Stimulated activated CD8-positive, alpha-beta memory T cell treated with anti-CD3 and anti-CD28 coated beads, Interleukin-7, amount 100 ng/mL, for 1 hour (primary cell): ENCODE results near the gene HDAC3.

Source experiments
- DNase-seq, 2 donors: peaks; one replicate each; pipeline ENCODE4 v3.0.0-alpha.2; 2020; ENCODE audit warnings: low read depth in 2 of 2

HDAC3 gene

DNA sequence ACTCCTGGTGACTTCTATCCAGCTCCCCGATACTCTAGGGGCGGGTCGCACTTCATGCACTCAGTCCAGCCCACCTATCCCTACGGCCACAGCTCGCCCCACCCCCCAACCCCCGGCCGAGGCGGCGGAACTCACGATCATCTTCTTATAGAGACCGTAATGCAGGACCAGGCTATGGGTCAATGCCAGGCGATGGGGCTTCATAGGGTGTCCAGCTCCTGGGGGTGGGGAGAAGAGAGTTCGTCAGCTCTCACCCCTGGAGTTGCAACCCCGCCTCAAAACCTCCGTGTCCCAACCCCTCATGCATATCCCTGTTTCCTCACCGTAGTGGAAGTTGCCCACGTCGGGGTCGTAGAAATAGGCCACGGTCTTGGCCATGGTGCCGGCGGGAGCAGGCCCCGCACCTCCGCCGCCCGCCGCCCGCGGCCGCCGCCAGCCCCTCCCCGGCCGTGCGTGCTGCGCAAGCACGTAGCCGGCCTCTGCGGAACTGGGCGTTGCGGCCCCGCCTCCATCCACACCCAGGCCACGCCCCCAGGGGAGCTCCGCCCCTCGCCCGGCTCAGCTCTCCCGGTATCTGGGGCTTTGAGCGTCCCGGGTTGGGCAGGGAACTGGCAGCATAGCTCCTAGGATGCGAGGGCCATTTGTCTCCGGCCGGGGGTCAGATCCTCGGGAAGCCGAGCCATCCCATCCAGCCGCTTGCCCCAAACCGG lies at the start of gene HDAC3, which contains the start of gene RELL2:
Gene HDAC3, minus strand, starts transcription at position 437 of the 710 bp plus-strand sequence. Its CDS starts 59 bp downstream, at position 378.
Gene RELL2, plus strand, starts transcription at position 585 of the 710 bp plus-strand sequence. CDS start 1,229 bp downstream, outside the sequence.
- DNase-seq = peak; percentile 88 to 93

DNA sequence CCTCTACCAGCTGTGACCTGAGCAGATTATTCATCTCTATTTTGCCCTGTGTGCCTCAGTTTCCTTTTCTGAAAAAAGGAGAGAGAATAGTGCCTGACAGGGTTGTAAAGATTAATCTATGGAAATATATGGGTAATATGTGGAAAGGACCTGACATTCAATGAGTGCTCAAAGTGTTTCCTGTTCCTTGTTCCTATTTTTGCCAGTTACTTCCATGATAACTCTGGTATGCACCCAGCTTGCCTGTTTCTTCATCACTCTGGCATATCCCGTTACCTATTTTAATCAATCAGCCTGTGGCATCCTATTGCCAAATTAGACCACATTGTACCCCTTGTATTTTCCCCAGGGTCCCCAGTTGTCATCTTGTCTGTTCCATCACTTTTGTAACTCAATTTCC lies 48.9 kb upstream of the HDAC3 start:
- no peak for DNase-seq

DNA sequence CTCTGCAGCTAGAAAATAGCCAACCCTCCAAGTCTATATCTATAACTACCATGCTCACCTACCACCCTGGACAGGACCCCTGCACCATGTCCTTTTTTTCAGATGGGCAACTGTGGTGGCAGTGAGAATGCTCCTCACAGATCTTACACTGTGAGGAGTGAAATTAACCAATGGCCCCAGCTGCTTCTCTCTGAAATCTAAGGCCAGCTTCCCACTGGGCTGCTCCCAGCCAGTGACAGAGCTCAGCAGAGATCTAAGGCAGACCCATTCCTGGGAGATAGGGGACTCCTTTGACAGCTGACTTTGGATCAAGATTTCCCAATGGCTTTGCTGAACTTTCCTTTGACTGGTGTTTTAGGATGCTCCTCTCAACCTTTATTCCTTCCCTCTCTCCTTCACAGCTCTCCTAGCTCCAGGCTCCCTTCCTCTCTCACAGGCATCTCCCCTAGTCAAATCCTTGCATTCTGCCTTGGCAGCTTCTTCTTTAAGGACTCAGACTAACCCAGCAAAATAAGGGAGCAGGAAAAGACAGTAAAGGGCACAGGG lies 47.0 kb upstream of the HDAC3 start:
- no peak for DNase-seq

DNA sequence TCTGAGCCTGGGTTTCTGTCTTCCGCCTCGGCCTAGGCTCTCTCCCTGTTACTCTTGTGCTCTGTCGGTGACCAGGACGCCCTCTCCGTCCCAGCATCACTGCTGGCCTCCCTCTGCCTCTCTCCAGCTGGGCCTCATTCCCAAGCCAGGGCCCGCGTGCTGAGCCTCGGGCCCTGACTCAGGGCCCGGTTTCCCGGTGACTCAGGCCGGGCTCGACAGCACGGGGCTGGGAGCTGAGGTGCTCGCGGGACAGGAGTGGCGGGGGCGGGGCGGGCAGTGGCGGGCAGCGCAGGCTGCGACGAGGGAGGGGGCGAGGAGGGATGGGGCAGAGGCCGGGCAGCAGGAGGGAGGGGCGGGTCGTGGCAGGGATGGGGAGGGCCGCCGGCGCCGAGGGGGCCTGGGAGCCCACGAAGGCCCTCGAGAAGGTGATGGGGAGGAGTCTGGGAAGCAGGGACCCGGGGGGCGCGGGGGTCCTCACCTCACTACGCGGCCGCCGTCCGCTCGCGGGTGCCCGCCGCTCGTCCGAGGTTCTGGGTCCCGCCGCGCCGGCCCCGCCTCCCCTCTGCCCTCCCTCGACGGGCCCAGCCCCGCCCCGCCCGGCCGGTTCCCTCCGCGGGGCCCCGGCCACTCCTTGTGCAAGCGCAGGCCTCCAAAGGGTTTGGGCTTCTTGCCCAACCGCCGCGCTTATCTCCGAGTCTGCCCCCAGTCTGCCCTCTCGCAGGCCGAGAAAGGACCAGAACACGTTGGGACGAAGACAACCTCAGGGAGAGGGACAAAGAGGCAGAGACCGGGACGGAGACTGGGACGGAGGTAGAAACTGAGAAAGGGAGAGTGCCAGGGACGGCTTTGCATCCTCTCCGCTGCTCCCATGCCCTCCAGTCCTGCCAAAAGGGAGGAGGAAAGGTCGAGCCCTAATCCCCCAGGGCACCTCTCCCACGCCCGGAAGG lies 45.3 kb upstream of the HDAC3 start, which contains the start of gene ARAP3:
Gene ARAP3, minus strand, starts transcription at position 536 of the 947 bp plus-strand sequence. CDS start 1,744 bp downstream, outside the sequence.
- DNase-seq = no peak

DNA sequence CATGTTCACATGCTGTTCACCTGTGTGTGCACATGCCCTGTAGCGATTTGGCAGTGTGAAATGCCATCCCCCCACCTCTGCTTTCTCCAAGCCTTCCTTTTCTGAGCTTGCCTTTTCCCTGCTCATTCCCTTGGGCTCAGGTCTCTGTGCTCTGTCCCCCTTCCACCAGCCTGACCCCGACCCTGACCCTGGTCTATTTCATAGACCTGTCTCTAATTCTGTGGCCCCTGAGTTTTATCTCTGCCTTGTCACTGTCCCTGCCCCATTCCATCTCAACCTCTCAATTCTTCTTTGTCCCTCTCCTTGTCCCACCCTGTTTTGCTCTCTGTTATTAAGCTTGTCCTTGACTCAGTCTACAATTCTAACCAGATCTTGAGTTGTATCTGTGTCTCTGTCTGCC lies 44.6 kb upstream of the HDAC3 start:
- DNase-seq = no peak

DNA sequence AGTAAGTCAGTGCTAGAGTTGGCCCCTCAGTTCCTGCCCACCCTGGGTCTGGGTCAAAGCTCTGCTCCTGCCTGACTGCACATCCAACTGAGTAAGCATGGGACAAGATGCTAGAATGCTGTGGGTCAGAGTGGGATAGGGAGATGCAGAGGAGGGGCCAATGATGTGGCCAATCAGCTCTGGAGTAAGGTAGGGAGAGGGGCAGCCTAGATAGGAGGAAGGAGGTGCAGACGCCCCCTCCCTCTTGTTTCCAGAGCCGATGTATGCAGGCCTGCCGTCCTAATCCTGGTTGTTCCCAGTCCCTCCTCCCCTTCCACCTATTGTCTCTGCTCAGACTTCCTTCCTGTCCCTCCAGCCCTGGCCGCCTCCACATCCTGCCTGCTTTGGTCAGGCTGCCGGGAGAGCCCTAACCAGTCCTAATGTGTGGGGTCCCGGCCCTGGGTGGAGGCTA lies 44.1 kb upstream of the HDAC3 start:
- DNase-seq = no peak

DNA sequence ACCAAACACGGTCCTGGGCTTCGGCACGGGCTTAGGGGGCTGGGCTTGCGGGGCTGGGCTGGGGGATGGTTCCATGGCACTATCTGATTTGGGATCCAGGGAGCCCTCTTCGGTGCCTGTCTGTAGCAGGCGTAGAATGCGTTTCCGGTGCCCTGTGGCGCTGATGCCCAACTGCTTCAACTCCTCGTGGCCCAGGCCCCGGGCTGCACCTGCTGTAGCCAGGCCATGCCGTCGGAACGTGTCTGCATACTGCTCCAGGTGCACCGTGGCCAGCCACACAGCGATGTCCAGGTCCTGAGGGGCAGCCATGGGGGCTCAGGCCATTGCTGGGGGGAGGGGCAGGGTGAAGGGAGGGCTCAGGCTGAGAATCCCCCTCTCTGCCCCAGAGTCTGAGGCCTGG lies 43.5 kb upstream of the HDAC3 start:
- DNase-seq = no peak

DNA sequence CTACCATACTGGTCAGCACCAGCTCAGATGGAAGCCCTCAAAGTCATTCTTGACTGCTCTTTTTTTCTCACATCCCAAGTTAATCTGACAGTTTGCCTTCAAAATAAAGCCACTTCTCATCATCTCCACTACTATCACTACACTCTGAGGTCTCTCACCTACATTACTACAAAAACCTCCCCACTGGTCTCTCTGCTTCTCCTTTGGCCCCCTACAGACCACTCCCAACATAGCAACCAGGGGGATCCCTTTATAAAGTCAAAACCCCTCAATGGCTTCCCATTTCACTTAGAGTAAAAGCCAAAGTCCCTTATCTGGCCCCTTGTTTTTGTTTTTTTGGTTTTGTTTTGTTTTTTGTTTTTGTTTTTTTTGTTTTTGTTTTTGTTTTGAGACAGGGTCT lies 40.8 kb upstream of the HDAC3 start:
- DNase-seq = no peak

DNA sequence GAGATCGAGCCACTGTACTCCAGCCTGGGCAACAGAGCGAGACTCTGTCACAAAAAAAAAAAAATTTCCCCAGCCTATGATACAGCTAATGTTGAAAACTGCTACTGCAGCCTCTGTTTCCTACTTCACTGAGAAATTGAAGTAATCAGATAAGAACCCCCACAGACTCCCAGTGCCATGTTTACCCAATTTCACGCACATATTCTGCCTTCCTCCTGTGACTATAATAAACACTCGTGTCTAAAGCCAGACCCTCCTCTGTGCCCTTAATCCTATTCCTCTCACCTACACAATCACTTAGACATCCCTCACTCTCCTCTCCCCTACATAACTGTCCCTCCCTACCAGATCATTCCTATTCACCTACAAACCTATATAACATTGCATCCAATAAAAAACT lies 39.0 kb upstream of the HDAC3 start:
- DNase-seq = no peak

DNA sequence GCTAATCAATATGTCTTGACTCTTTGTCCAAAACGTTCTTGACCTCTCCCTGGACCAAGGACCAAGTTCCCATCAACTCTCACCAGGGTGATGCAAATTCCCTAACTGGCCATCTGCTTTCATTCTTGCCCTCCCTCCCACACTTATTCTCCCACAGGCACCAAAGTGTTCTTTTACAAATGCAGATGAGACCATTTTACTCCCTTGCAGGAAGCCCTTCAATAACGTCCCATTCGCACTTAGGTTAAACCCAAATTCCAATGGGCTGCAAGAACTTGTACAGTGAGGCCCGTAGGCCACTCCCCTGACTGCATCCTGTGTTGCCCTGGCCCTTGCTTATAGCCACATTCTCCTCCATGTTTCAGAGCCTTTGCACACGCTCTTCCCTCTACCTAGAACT lies 38.1 kb upstream of the HDAC3 start:
- no peak for DNase-seq

DNA sequence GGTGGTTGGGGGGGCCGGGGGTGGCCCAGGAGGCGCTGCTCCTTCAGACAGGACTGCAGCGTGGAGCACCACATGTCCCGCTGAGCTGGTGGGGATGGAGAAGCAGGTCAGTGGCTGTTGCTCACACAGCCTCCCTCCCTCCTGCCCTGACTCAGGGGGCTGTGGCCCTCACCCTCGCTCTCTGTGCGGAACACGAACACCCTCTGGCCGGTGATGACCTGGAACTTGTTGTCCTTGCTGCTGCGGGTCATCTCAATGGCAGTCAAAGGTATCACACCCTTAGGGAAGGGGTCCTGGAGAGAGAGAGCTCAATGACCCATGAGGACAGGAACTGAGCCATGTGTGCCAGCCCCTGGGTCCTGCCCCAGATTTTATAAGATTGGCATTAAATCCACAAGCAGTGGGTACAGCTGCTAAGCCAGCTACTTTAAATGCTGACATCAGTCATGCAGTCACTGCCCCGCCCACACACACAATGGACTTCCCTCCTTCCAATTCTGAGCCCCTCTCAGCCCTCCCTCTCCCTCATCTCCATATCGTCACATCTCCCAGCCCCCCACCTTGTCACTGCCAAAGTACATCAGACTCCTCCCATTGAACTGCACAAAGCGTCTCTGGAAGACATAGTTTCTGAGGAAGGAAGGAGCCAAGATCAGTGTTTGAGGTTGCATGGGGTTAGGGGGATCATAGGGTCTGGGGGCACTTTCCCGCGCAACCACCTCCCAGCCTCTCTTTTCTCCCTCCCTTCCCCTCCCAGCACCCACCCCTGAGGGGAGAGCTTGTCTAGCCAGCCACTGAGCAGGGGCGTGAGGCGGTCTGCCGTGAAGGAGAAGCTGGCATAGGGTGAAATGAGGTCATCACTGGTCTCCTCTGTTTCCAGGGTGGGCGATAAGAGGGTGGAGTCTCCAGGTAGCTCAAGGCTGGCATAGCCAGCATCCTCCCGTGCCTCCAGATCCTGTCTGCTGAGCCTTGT lies 36.5 kb upstream of the HDAC3 start:
- no peak for DNase-seq

DNA sequence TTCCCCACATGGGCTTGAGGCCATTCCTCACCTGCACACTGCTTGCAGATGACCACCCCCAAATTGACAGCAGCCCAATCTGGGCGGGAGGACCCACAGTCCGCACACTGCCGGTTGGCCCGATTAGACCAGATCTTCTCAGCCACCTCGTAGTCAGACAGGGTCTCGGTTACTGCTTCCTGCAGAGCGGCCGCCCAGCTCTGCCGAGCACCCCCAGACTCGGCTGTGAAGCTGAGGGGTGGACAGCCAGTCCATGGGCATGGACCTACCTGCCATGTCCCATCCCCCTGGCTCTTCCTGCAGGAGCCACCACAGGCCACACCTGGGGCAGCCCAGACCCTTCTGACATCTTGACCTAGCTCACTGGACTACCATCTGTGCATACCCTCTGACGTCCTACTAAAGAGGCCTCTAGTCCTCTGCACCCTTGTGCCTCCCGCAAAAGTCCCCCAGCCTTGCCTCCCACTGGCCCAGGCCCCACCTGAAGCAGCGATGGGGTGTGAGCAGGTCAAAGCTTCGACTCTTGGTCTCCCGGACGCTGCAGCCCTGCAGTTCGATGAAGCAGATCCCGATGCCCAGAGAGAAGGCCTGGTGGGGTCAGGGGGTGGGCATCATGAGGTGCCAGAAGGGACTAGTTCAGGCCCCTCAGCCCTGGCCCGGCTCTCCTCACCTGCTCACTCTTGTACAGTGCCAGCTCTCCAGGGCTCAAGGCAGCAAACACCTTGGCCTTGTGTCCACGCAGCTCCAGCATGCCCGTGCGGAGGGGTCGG lies 35.6 kb upstream of the HDAC3 start:
- no peak for DNase-seq

DNA sequence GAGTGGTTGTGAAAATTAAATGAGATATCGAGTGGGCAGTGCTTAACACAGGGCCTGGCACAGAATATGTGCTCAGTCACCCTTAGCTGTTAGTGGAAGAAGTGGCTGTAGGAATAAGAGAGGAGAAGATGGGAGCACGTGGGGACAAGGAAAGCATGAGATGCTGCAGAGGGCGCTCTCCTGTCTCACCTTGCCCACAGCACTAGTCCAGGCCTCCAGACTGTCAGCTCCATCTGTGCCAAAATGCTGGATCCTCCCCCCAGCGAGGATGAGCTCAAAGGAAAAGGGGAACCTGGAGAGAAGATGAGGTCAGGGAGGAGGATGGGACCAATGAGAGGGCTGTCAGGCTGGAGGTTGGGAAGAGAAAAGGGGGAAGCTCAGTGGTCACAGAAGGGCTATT lies 32.9 kb upstream of the HDAC3 start:
- DNase-seq = no peak

DNA sequence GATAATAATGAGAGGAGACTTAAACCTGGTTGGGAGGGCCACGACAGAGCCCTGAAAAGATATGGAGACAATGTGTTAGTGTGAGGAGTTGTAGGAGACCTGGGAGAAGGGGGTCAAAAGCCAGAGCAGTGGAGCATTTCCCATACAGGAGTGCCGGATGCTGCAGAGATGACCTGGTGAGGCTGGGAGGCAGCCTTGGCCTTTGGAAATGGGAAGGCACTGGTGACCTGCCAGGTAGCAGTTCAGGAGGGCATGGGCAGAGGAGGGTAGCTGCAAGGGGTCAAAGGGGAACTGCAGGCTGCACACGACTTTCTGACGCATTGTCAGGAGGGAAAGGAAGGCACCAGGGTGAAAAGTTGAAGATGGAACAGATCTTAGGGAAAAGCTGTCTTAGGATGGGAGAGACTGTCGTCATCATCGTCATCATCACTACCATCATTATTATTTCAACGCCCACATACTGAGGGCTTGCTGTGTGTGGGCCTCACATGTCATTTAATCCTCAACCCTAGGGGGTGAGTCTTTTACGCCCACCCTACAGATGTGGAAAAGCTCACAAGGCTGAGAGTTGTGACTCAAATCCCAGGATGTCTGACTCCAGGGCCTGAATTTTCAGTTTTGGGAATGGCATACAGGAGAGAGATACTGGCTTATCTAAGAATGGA lies 32.1 kb upstream of the HDAC3 start:
- DNase-seq = no peak

DNA sequence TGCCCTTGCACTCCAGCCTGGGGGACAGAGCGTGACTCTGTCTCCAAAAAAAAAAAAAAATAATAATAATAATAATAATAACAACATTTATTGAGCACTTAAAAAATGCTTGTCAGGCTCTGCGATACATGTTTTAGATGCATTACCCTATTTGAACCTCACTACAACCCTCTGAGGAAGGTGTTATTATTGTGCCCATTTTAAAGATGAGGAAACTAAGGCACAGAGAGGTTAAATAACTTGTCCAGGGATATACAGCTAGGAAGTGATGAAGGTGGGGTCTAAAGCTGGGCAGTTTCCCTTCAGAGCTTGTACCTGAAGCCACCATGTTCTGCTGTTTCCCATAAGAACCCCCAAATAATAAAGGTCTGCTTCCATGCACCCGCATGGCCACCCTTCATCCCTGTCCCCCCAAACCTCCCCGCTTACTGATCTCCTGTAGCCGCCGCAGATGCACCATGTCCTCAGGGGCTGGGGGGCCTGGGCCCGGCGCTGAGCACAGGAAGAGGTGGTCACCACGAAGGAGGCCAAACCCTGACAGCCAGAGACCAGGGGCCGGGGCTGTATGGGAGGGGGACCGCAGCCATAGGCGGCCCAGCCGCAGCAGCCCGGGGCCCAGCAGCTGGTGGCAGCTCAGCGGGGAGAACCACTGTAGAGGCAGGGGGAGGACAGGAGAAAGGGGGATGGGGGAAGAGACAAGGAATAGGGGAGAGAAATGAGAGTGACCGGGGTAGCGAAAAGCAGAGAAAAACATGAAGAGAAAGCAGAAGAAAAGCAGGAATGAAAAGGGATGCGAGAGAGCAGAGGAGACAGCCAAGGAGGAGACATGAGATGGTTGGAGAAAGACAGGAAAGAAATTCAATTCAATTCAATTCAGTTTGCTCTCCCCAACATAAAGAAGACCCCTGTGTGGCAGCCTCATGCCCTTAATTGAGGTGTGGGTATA lies 29.6 kb upstream of the HDAC3 start:
- DNase-seq = no peak

DNA sequence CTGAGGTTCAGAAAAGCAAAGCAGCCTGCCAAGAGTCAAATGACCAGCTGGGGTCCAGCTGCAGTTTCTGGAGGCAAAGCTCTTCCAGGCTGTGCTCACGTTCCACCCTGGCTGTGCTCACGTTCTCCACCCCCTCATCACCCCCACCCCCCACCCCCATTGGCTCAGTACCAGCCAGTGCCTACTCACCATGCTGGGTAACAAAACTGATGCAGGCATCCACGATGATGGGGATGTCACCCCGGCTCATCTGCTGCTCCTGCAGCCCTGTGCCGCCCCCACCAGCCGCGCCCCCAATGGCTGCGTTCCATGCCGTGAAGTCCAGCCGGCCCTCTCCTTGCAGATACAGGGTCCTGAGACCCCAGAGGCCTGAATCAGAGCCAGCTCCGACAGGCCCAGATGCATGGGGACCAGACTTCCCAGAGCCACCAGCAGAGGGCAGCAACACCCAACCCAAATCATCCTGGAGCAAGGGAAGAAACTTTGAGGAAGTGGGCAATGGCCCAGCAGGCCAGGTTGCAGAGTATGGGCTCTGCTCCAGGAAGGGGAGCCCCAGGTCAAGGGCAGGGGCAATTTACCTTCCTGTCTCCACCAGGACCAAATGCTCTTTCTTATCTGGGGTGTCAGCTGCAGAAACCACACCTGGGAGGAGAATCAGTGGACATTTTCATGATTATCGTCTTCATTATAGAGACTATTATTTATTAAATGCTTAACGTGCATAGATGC lies 28.2 kb upstream of the HDAC3 start:
- DNase-seq = peak; percentile 43 to 65

DNA sequence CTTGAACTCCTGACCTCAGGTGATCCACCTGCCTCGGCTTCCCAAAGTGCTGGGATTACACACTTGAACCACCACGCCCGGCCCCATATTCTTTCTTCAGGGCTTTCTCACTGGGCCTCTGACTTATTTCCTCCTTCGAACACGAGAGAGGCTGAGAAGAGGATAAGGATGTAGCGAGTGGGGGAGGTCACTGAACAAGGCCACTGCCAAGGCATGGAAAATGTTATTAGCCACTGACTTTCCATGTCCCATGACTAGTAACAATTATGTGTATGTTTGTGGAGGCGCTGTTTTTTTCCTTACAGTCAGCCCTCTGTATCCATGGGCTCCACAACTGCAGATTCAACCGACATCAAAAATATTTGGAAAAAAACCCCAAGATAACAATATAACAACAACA lies 26.9 kb upstream of the HDAC3 start:
- DNase-seq = no peak

DNA sequence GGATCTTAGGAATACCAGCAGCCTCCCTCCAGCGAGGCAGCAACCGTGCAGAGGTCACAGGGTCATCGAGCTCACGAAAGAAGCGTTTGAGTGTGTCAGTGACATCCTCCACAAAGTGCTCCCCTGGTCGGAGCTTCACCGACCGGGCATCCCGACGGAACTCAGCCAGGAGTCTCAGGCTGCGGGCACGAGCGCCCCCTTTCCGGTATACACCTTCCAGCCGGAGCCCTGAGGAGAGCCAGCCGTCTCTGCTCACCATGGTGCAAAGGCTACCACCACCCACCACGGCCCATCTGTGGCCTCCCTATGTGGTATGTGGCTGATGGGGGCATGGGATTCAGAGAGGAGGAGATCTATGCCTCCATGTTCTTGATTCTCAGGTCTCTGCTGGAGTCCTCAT lies 25.4 kb upstream of the HDAC3 start:
- no peak for DNase-seq
